HG03066 (cell line): ENCODE measurements around the gene ARFGAP2.

ENCODE experiments used
- ATAC-seq: cut with Tn5 transposase; IDR thresholded peaks from one replicate; pipeline ENCODE4 v1.9.1; 2021; ENCODE audit warnings: low read depth; ENCODE audit not compliant: unreplicated experiment

Gene ARFGAP2

DNA sequence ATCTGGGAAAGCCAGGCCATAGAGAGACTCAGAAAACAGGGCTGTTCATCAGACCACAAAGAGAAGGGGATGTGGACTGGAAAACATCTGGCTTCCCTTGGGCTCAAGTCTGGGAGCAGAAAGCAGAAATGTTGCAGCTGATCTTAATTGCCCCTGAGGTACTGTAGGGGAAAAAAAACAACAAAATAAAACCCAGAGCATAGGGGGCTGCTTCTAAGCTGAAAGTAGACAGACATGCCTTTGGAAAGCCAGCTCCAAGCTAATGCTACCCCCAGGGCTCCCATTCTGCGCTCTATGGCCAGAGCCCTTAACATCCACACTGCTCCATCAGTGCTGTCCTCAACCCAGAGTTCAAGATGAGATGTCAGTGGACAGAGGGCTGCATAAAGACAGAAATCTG lies 11.6 kb upstream of the ARFGAP2 start:
- ATAC-seq = no peak

- ATAC-seq = no peak
Measured at GRCh38 chr11:47187723-47188122, 11.0 kb upstream of the ARFGAP2 start.

- ATAC-seq = no peak
Measured at GRCh38 chr11:47186700-47187695, 10.3 kb upstream of the ARFGAP2 start.

DNA sequence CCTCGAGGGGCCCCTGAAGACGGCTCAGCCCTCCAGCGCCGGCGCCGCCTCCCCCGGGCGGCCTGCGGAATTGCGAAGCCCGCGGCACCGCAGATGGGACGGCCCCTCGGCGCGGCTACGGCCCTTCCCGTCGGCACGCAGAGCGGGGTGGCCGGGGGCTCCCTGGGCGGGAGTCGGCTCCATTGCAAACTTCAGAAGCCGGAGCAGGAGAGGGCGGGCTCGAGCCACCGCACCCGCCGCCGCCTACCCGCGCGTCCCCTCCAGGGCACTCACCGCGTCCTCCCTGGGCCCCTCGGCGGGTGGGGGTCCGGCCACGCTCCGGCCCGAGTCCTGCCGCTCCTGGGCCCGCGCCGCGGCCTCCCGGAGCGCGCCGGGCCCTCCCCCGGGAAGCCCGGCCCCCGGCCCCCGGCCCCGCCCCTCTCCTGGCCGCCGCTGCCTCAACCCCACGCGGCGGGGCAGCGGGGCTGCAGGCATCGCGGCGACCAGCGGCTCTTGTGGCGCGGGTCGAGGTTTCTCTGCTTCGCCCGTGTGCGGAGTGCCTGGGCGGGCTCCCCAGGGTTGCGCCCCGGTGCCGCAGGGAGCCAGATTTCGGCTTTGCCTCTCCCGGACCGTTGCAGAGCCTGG lies 9.5 kb upstream of the ARFGAP2 start, which contains the start of gene PACSIN3:
Gene PACSIN3, minus strand, starts transcription at position 359 of the 624 bp plus-strand sequence. CDS start 3,707 bp downstream, outside the sequence.
- no peak for ATAC-seq

DNA sequence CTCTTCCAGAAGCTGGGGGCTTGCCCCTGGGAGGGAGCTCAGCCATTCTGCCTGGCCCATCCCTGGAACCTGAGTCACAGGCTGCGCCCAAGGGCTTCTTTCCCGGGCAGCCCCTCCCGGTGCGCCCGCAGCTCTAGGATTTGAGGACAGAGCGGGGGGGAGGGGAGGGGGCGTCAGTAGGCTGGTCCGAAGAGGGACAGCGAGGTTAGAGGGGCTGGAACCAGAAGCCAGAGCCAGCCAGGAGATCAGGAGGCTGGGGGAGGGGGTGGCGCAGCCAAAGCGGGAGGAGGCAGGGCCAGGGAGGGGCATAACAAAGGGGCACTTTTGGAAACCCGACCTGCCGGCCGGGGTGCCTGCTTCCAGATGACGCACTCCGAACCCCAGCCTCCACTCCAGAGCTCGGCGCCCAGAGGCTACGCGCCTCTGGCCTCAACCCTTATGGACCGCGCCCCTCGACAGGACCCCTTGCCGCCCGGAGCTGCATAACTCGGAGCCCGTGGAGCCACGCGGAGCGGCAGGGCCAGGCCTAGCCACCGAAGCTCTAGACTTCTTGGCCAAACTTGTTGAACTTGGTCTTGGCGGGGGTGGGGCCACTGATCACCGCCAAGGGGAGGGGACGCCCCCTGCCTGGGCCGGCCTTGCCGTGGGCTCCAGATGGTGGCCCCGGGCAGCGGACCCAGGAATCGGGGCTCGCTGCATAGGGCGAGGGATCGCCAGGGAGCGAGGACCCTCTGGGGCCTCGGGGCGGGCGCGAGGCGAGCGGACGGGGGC lies 8.8 kb upstream of the ARFGAP2 start:
- ATAC-seq = no peak

DNA sequence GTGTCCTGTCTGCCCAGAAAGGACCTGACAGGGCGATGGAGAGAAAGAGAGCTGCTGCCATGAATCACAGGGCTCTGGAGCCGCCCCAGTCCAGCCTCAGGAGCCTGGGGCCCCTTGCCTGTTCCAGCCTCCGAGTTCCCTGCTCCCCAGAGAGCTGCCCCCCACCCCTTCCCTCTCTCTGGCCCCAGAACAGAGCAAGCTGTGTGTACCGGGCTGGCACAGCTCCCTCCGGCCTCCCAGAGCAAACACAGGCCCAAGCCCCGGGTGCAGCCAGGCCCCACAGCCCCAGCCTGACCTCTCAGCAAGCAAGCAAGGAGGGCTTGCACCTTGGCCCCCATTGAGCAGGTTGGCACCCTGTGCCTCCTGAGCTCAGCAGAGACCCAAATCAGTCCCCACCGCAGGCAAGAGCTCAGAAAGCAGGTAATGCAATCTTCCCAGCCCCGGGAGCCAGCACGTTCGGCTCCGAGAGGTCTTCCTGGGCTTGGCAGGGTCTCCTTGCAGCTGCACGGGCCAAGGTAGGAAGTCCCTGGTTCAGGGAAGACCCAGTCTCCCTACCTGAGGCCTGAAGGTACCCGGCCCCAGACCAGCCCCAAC lies 8.1 kb upstream of the ARFGAP2 start:
- no peak for ATAC-seq

DNA sequence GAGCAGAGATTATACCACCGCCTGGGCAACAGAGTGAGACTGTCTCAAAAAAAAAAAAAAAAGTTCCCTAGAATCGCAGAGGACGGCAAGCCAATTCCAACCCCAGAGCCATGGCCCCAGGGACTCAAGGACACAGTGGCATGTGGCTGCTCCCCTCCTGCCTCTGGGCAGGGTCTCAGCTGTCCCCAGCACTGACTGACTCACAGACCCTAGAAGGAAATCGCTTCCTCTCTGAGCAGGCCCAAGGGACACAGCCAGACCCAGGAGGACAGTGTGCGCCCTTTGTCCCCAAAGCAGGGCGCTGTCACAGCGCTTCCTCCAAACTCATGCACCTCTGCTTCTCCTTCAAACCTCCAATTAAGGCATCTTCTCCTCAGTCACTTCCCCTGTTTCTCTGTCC lies 7.3 kb upstream of the ARFGAP2 start:
- no peak for ATAC-seq

GRCh38 chr11:47183031-47183856 lies 6.6 kb upstream of the ARFGAP2 start:
- ATAC-seq = no peak

GRCh38 chr11:47182380-47182779 lies 5.7 kb upstream of the ARFGAP2 start:
- no peak for ATAC-seq

DNA sequence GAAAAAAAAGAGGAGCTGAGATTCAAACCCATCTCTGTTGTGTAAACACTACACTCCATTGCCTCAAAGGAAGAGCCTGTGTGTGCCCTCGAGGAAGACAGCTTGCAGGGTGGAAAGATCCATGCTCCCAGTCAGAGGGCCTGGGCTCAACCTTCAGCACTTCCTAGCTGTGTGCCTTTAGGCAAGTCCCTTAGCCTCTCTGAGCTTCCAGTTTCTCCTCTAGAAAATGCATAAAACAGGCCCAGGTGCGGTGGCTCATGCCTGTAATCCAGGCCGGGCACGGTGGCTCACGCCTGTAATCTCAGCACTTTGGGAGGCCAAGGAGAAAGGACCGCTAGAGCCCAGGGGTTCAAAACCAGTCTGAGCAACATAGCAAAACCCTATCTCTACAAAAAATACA lies 4.6 kb upstream of the ARFGAP2 start:
- ATAC-seq = no peak

DNA sequence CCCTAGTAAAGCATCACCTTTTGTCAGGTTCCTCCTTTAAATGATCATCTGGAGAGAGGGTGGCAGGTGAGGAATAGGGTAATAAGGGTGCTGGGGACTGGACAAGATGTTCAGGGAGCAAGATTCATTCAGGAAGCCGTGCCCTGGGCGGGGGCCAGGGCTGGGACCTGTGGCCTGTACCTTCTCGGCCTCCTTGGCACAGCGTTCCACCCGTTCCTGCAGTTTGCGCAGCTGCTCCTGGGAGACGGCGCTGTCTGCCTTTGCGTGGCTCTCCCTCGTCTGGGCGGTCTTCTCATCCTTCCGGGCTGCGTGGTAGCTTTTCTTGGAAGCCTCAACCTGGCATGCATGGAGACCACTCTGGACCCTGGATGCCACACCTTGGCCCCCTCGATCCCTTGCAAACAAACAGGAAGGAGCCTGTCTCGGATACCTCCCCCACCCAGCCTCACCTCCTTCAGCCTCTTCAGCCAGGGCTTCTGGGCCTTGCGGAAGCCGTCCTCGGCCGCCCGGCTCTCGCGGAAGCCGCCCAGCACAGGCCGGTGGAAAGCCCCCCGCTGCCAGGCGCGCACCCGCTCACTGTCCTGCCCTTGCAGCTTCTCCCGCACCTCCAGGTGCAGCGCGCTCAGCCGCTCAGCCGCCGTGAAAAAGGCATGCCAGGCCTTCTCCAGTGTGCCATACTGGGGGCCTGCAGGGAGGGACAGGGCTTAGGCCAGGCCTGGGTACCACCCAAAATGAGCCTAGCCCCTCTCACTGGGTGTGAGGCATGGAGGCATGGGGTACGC lies 3.5 kb upstream of the ARFGAP2 start:
- ATAC-seq = no peak

DNA sequence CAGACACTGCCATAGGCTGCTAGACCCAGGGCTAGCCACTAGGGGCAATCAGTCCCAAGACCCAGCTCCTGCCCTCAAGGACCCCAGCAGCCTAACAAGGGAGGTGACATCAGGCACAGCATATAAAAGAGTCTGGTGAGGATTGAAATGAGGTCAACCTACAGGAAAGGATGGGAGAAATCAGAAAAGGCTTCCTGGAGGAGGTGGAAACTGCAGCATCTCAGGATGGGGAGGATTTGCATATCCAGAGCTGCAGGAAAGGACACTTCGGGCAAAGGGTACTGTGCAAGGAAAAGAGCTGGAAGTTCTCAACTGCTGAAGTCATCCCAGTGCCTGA lies 2.9 kb upstream of the ARFGAP2 start:
- no peak for ATAC-seq

DNA sequence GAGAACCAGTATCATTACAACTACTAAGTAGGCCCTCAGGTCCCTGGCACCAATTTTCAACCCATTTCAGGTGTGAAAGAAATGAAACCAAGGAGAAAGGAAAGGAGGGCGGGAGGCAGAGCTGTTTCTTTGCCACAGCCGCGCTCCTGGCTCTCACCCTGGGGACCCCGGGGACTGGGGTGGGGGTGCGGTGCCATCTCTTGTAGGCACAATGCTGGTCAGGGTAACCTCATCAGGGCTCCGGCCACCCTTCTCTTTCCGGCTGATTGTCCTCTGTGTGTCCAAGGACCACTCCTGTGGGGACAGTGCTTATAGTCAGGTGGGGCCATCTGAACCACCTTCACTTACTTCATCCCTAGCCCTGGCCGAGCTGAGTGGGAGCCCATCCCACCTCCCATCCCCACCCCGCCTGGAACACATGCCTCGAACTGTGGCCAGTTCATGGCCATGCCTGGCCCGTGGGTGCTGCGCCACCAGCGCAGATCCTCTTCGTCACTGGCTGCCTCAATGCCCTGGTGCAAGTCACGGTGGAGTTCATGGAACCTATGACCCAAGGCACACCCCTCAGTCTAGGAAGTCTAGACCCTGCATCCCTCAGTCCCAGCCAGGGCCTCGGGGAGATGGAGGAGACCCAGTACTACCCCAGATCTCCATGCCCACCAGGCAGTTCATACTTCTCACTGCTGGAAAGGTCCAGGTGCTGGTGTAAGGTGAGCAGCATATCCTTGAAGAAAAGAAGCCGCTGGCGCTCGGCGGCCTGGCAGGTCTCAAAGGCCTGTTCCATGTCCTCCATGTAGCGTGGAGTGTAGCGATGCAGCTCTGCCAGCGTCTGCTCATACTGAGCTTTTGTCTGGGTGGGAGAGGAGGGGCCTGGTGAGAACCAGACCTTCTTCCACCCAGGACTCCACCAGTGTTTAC lies 2.3 kb upstream of the ARFGAP2 start:
- no peak for ATAC-seq

DNA sequence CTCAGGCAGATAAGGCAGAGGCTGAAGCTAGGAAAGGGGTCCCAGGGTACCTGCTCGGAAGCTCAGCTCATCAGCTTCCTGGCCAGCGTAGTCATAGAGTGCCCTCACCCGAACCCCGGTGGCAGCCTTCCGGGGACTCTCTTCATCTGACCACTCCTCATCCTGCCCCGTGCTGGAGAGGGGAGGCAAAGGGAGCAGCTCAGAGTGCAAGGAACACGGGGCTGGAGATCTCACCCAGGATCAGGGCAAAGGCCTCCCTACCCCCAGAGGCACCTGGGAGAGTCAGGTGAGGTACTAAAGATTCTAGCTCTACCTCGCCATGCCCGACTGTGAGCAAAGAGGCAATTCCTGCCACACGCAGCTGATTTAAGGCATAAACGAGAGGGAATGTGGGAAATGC lies 1.6 kb upstream of the ARFGAP2 start:
- ATAC-seq = no peak

GRCh38 chr11:47177846-47178245 lies 1.2 kb upstream of the ARFGAP2 start:
- no peak for ATAC-seq

DNA sequence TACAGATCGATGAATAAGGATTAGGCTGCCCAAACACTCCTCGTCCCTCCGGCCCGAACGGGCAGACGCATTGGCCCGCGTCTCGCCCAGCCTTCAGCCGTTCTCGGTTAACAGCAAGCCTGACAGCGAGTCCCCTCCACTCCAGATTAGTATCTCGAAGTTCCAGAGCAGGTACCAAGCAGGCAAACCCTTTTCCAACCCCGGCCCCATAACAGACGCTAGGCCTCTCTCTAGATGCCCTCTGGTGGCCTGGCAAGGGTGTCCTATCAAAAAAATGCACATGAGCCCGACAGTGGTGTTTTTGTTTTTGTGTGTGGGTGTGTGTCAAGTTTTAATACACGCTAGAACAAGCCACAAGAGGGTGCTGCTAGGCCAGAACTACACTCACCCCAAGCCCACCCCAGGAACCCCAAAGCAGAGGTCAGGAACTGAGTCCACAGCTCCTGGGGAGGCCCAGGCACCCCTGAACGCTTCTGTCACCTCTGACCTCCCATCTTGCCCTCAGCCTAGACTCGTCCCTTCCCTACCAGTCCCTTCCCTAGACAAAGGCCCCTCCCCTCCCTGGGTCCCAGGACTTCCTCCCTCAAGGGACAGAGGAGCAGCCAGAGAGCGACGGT lies 658 bp upstream of the ARFGAP2 start:
- peak; percentile 54 for ATAC-seq

DNA sequence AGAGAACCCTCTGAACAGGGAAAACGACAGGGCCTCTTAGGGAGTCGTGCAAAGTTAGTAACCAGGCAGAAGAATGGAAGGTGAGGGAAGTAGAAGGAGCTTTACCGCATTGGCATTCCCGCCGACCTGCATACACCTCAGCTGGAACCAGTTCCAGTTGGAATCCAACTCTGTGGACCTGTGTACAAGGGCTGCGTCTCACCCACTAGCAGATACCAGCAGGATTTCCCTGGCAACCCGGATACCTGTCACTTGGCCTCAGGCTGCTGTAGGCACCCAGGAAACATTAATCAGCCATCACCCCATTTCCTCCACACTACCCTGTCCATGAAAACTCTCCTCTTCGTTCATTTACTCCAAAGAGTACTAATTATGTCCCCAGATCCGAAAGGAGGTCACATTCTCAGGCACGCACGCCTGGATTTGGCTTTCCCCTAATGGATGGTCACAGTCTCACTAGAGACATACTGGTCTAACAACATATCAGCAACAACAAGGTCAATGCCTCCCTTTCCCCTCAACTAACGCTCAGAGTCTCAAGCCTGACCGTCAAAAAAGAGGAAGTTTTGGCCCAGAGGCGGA lies 842 bp downstream of the ARFGAP2 start:
- ATAC-seq = no peak
